Stimulated activated CD4-positive, alpha-beta T cell treated with anti-CD3 and anti-CD28 coated beads, Interleukin-2, amount 100 ng/mL, for 4 hours (primary cell): ENCODE measurements around the gene RGPD8.
"Not testable (repeated sequence)": the region's sequence is repeated elsewhere in the genome, so short reads cannot be mapped to it uniquely, and the experiment has no call there.

Source experiments
- DNase-seq: peaks from one replicate; pipeline ENCODE4 v3.0.0-alpha.2; 2020; ENCODE audit warnings: low read depth

The RGPD8 gene

GRCh38 chr2:112435716-112436431 is 2.4 kb upstream of the RGPD8 start:
- DNase-seq: not testable (repeated sequence)

- not testable (repeated sequence) for DNase-seq
Measured at GRCh38 chr2:112434890-112435715, 1.7 kb upstream of the RGPD8 start.

GRCh38 chr2:112433932-112434730 is 686 bp upstream of the RGPD8 start:
- DNase-seq: no peak

GRCh38 chr2:112432735-112433479 is 538 bp downstream of the RGPD8 start:
- not testable (repeated sequence) for DNase-seq

GRCh38 chr2:112432390-112432734 is 1.1 kb downstream of the RGPD8 start:
- DNase-seq: not testable (repeated sequence)

- DNase-seq: not testable (repeated sequence)
Measured at GRCh38 chr2:112431587-112432295, 1.7 kb downstream of the RGPD8 start.

- DNase-seq: not testable (repeated sequence)
Measured at GRCh38 chr2:112424553-112424952, 8.9 kb downstream of the RGPD8 start.

- not testable (repeated sequence) for DNase-seq
Measured at GRCh38 chr2:112416860-112417259, 16.6 kb downstream of the RGPD8 start.

GRCh38 chr2:112360055-112360454 is 73.4 kb downstream of the RGPD8 start:
- not testable (repeated sequence) for DNase-seq

GRCh38 chr2:112354335-112354734 is 79.1 kb downstream of the RGPD8 start:
- DNase-seq: not testable (repeated sequence)

- DNase-seq: not testable (repeated sequence)
Measured at GRCh38 chr2:112352809-112353603, 80.4 kb downstream of the RGPD8 start.

- DNase-seq: not testable (repeated sequence)
Measured at GRCh38 chr2:112352292-112352691, 81.2 kb downstream of the RGPD8 start.

- no peak for DNase-seq
Measured at GRCh38 chr2:112345030-112346027, 88.1 kb downstream of the RGPD8 start.

- no peak for DNase-seq
Measured at GRCh38 chr2:112343827-112344585, 89.4 kb downstream of the RGPD8 start.

GRCh38 chr2:112342067-112342550 is 91.3 kb downstream of the RGPD8 start:
- DNase-seq: no peak

GRCh38 chr2:112340475-112341267 is 92.8 kb downstream of the RGPD8 start:
- DNase-seq: no peak

GRCh38 chr2:112339986-112340385 is 93.5 kb downstream of the RGPD8 start:
- no peak for DNase-seq
